ENCODE results near the gene ANKRD11.

DNA sequence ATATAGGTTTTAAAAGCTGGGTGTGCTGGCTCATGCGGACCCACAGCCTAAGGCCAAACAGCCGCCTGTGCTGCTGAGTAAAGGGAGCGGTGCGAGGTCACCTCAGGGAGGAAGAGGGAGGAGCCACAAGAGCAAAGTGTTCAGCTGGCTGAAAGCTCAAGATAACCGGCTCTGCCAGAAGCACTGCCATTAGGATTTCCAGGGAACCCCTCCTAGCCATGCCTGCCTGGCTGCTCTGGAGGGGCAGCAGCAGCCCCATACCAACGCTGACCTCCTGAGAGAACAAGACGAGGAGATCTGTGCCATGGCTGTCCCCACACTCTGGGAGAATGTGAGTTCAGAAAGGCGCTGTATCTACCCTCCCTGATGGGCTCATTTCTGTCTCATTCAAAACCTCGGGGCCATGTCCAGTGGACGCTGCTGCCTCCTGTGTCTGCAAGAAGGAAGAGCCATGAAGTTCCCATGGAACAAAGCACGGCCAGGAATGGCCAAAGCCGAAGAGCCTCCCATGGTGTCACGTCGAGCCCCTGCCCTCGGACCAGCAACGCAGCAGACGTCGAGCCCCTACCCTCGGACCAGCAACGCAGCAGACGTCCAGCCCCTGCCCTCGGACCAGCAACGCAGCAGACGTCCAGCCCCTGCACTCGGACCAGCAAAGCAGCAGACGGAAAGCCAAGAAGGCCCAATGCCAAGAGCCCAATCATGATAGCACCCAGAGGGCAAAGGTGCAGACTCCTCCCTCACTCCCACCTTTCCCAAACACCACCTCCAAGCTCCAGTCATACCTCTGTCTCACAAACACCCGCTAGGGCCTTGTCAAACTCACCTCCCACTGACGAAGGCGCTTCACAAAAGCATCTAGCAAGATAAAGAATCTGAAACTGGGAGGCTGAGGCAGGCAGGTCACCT, 107.0 kb downstream of the ANKRD11 start:
- TF ChIP-seq, protein P1, sequence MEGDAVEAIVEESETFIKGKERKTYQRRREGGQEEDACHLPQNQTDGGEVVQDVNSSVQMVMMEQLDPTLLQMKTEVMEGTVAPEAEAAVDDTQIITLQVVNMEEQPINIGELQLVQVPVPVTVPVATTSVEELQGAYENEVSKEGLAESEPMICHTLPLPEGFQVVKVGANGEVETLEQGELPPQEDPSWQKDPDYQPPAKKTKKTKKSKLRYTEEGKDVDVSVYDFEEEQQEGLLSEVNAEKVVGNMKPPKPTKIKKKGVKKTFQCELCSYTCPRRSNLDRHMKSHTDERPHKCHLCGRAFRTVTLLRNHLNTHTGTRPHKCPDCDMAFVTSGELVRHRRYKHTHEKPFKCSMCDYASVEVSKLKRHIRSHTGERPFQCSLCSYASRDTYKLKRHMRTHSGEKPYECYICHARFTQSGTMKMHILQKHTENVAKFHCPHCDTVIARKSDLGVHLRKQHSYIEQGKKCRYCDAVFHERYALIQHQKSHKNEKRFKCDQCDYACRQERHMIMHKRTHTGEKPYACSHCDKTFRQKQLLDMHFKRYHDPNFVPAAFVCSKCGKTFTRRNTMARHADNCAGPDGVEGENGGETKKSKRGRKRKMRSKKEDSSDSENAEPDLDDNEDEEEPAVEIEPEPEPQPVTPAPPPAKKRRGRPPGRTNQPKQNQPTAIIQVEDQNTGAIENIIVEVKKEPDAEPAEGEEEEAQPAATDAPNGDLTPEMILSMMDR (conservative IDR thresholded peaks at IDR 0.05 in 1 of 2, IDR thresholded peaks at IDR 0.05 in 1 of 2; ENCODE audit: low read depth in 1 of 2, low read length in 2 of 2): peak in 1 of 2 donors; percentile 19
- TF ChIP-seq EZH2 (IDR thresholded peaks at IDR 0.05; ENCODE audit: low read length, missing control alignments): no peak
